Lower lobe of right lung (tissue), 2 donors: ENCODE data around the gene NR1I3. TPM values are rescaled to one million over a fixed set of nuclear protein-coding genes. Genes with fewer than 3 reads are reported as not detected.
"Not testable (repeated sequence)": the region's sequence is repeated elsewhere in the genome, so short reads cannot be mapped to it uniquely, and the experiment has no call there.

Experiments used
- ATAC-seq, 2 donors: fragments of 200-7000 bp; cut with Tn5 transposase; one replicate each; pipeline ENCODE4 v1.9.1; 2020 to 2022; ENCODE audit warnings: mild to moderate bottlenecking in 2 of 2, moderate library complexity in 2 of 2
- DNase-seq: peaks from one replicate; pipeline ENCODE4 v3.0.0-alpha.2; 2020
- H3K27ac ChIP-seq: fragments of 200-600 bp; one replicate; pipeline ENCODE4 v1.8.0; 2022
- H3K27me3 ChIP-seq: fragments of 200-600 bp; one replicate; pipeline ENCODE4 v1.8.0; 2022; ENCODE audit warnings: low read depth
- H3K36me3 ChIP-seq: fragments of 200-600 bp; one replicate; pipeline ENCODE4 v1.8.0; 2022; ENCODE audit warnings: mild to moderate bottlenecking
- H3K4me1 ChIP-seq: fragments of 200-600 bp; one replicate; pipeline ENCODE4 v1.8.0; 2022
- H3K4me3 ChIP-seq: fragments of 200-600 bp; one replicate; pipeline ENCODE4 v1.8.0; 2022; ENCODE audit warnings: mild to moderate bottlenecking
- H3K9me3 ChIP-seq: fragments of 200-600 bp; one replicate; pipeline ENCODE4 v1.8.0; 2022
- CTCF ChIP-seq: fragments of 200-600 bp; IDR thresholded peaks from one replicate; pipeline ENCODE4 v1.8.0; 2022; ENCODE audit warnings: antibody characterized with exemption, mild to moderate bottlenecking
- intact Hi-C: fragments of 100-400 bp; cut with DNase I; formaldehyde crosslinking; loops from one replicate; pipeline ENCODE4 v1.11.0; 2022
- total RNA-seq: library from RNA; stranded (reverse); fragmentation: NEBNext Ultra II Directional; extraction: Animal tissue kit (Norgen Biotek cat#: 25700); gene quantifications from one replicate; pipeline ENCODE4 v1.2.1, GENCODE V29; 2021
- donor health status: DM: no; HTN: yes; CAD: no; lungs with severe emphysema.

NR1I3 gene
- total RNA-seq, 1 donor from 2014 or later: not detected

GRCh38 chr1:161226320-161226711 lies 11.7 kb downstream of the NR1I3 start:
- H3K27ac ChIP-seq: peak overlapping the region; percentile 68
- peak overlapping the region; percentile 70 for H3K4me3 ChIP-seq
- no peak for ATAC-seq
- peaks cover 26% of the 10 kb centered on the region for H3K4me1 ChIP-seq
- DNase-seq: no peak
- intact Hi-C loops: no loop called here
- H3K36me3 ChIP-seq: peaks cover 20% of the 10 kb centered on the region
- H3K9me3 ChIP-seq: no peaks in the 10 kb centered on the region
- no peaks in the 10 kb centered on the region for H3K27me3 ChIP-seq
- TF ChIP-seq CTCF: no peak

GRCh38 chr1:161225534-161226319 lies 12.3 kb downstream of the NR1I3 start, which contains the start of gene TOMM40L:
TOMM40L (plus strand) TSS chr1:161226060; CDS start chr1:161226490, 430 bp downstream.
- Histone ChIP-seq H3K36me3 (peaks cover 20% of the 10 kb centered on the region), H3K27ac (peak within 1 kb of the TSS; percentile 68), H3K4me3 (peak within 1 kb of the TSS; percentile 70), H3K9me3 (no peaks in the 10 kb centered on the region), H3K4me1 (peaks cover 26% of the 10 kb centered on the region), H3K27me3 (no peaks in the 10 kb centered on the region)
- peak; percentile 93 for DNase-seq
- intact Hi-C loops: no loop called here
- TF ChIP-seq CTCF: peak; percentile 56
- ATAC-seq: peak; percentile 95 to 97

GRCh38 chr1:161225178-161225533 lies 12.8 kb downstream of the NR1I3 start:
- H3K4me3 ChIP-seq: no peak overlapping the region
- TF ChIP-seq CTCF: no peak
- no peak for ATAC-seq
- intact Hi-C loops: no loop called here
- peaks cover 20% of the 10 kb centered on the region for H3K36me3 ChIP-seq
- DNase-seq: no peak
- no peaks in the 10 kb centered on the region for H3K27me3 ChIP-seq
- H3K4me1 ChIP-seq: peaks cover 26% of the 10 kb centered on the region
- no peaks in the 10 kb centered on the region for H3K9me3 ChIP-seq
- peak overlapping the region; percentile 61 for H3K27ac ChIP-seq

- Histone ChIP-seq H3K4me1 (peaks cover 26% of the 10 kb centered on the region), H3K36me3 (peaks cover 15% of the 10 kb centered on the region)
- H3K27ac ChIP-seq, H3K4me3 ChIP-seq, H3K27me3 ChIP-seq, H3K9me3 ChIP-seq, intact Hi-C loops, DNase-seq, ATAC-seq: not testable (repeated sequence)
Measured at GRCh38 chr1:161224695-161225087, 13.3 kb downstream of the NR1I3 start.

GRCh38 chr1:161223805-161224694 lies 14.0 kb downstream of the NR1I3 start:
- Histone ChIP-seq H3K4me1 (peaks cover 26% of the 10 kb centered on the region), H3K9me3 (no peaks in the 10 kb centered on the region), H3K27me3 (no peaks in the 10 kb centered on the region), H3K36me3 (peaks cover 8% of the 10 kb centered on the region), H3K27ac (no peak overlapping the region), H3K4me3 (no peak overlapping the region)
- ATAC-seq: no peak
- TF ChIP-seq CTCF: no peak
- intact Hi-C loops: no loop called here
- no peak for DNase-seq
